C4-2B (cell line): ENCODE measurements around the gene CWF19L2.

Experiments used
- H3K27ac ChIP-seq: fragments of 450-650 bp; 2 replicates; pipeline ENCODE4 v1.5.1; 2017
- CTCF ChIP-seq: fragments of 450-650 bp; conservative IDR thresholded peaks from 2 replicates; pipeline ENCODE4 v1.5.1; 2017; ENCODE audit warnings: mild to moderate bottlenecking
- ZFX ChIP-seq: fragments of 450-650 bp; IDR thresholded peaks from 2 replicates; pipeline ENCODE4 v1.6.1; 2017

The CWF19L2 gene

GRCh38 chr11:107293677-107294344 lies 163.8 kb downstream of the CWF19L2 start:
- no peak overlapping the region for H3K27ac ChIP-seq
- no peak for TF ChIP-seq ZFX
- TF ChIP-seq CTCF, result no peak

- no peak overlapping the region for H3K27ac ChIP-seq
- TF ChIP-seq ZFX (no peak), CTCF (no peak; the same call in 1 of the 2 replicates)
Observed at GRCh38 chr11:107282195-107282594, 175.4 kb downstream of the CWF19L2 start.
